Psoas muscle (tissue), 8 donors: ENCODE results near the gene SLC27A1. TPM values are rescaled to one million over a fixed set of nuclear protein-coding genes. Genes with fewer than 3 reads are reported as not detected.

Experiments used
- ATAC-seq, 4 donors: fragments of 200-7000 bp; cut with Tn5 transposase; one replicate each; pipeline ENCODE4 v1.9.1; 2020; ENCODE audit warnings: moderate library complexity in 3 of 4, mild to moderate bottlenecking in 2 of 4
- DNase-seq, 2 donors: peaks; one replicate each; pipeline ENCODE4 v3.0.0-alpha.2; 2020
- H3K27ac ChIP-seq: fragments of 200-600 bp; one replicate; pipeline ENCODE4 v1.8.0; 2022
- H3K27me3 ChIP-seq, 3 donors: fragments of 200-600 bp in 1 of 3; one replicate each; pipeline versions ENCODE4 v1.6.1 to v1.8.0; 2013 to 2022; ENCODE audit warnings: low read length in 2 of 3, mild to moderate bottlenecking in 2 of 3, moderate library complexity in 1 of 3; ENCODE audit not compliant: insufficient read depth in 3 of 3
- H3K36me3 ChIP-seq, 2 donors: fragments of 200-600 bp in 1 of 2; one replicate each; pipeline versions ENCODE4 v1.6.1 to v1.8.0; 2013 to 2022; ENCODE audit warnings: low read depth in 1 of 2, mild to moderate bottlenecking in 1 of 2, moderate library complexity in 1 of 2; ENCODE audit not compliant: insufficient read depth in 1 of 2
- H3K4me1 ChIP-seq: fragments of 200-600 bp; one replicate; pipeline ENCODE4 v1.8.0; 2022
- H3K4me3 ChIP-seq: fragments of 200-600 bp; one replicate; pipeline ENCODE4 v1.8.0; 2022; ENCODE audit warnings: mild to moderate bottlenecking
- H3K9me3 ChIP-seq: fragments of 200-600 bp; one replicate; pipeline ENCODE4 v1.8.0; 2022
- CTCF ChIP-seq: fragments of 200-600 bp; IDR thresholded peaks from one replicate; pipeline ENCODE4 v1.8.0; 2022; ENCODE audit warnings: antibody characterized with exemption
- WGBS, 3 donors: extraction: QIAGEN DNeasy Blood & Tissue Kit; methylation state at CpG; one replicate each; pipeline versions ENCODE4 v1.1.6 to v1.1.7; 2013; 5-methylcytosine and 5-hydroxymethylcytosine counted together
- intact Hi-C, 2 donors: fragments of 100-400 bp; cut with DNase I; formaldehyde crosslinking; loops; one replicate each; pipeline versions ENCODE4 v1.11.0 to v1.14.2; 2022
- polyA plus RNA-seq, 3 donors: library from polyadenylated mRNA; stranded (reverse); fragments of 200-250 nt; gene quantifications; one replicate each; pipeline ENCODE4 v1.2.3, GENCODE V29; 2013
- total RNA-seq, 4 donors: library from RNA; stranded (reverse); fragmentation: NEBNext Ultra II Directional in 2 of 4; extraction: Animal tissue kit (Norgen Biotek cat#: 25700) in 2 of 4; gene quantifications; one replicate each; pipeline versions ENCODE4 v1.2.1 to v1.2.4, GENCODE V29; 2021 to 2023
- donor health status: healthy with polysubstance abuse.
- donor health status: DM: no; HTN: no; CAD: no; lungs with moderate emphysema.
- donor health status: Bipolar disorder and iron deficiency.
- donor health status: healthy.
- donor health status: DM: yes; HTN: yes; CAD: no.
- donor health status: DM: no; HTN: no; CAD: no.
- donor health status: DM: no; HTN: no; CAD: no.
- donor health status: DM: yes; HTN: yes; CAD: no.

Gene SLC27A1
- total and polyA plus RNA-seq, 7 donors: 11.8 to 40.1 (median 25.5) TPM

- intact Hi-C loops: no loop called here
- no peak overlapping the region for H3K4me3 ChIP-seq
- H3K27ac ChIP-seq: no peak overlapping the region
- TF ChIP-seq CTCF: no peak
- ATAC-seq: no peak
- peaks cover 0 to 7% (median 1%) of the 10 kb centered on the region in 3 donors for H3K27me3 ChIP-seq
- no peaks in the 10 kb centered on the region for H3K9me3 ChIP-seq
- H3K4me1 ChIP-seq: no peaks in the 10 kb centered on the region
- WGBS, 3 donors: 75 to 84% (median 79%) methylated on average over 7 of the region's 7 CpGs
- no peak for DNase-seq
- H3K36me3 ChIP-seq: no peaks in the 10 kb centered on the region
These were observed 33.5 kb upstream of the SLC27A1 start for GRCh38 chr19:17436874-17437267.

- intact Hi-C loops: no loop called here
- DNase-seq (no peak), ATAC-seq (peak in 3 of 4 donors; percentile 51 to 71 (median 61))
- H3K4me1 ChIP-seq: no peaks in the 10 kb centered on the region
- peak; percentile 24 for TF ChIP-seq CTCF
- peaks cover 0 to 14% (median 1%) of the 10 kb centered on the region in 3 donors for H3K27me3 ChIP-seq
- no peaks in the 10 kb centered on the region for H3K9me3 ChIP-seq
- no peak overlapping the region for H3K27ac ChIP-seq
- WGBS, 3 donors: 28 to 35% (median 31%) methylated on average over 8 of the region's 8 CpGs
- no peak overlapping the region for H3K4me3 ChIP-seq
- H3K36me3 ChIP-seq: no peaks in the 10 kb centered on the region
These were observed 28.9 kb upstream of the SLC27A1 start for GRCh38 chr19:17441241-17442021.

- WGBS, 3 donors: 96 to 100% (median 97%) methylated on average over 1 of the region's 1 CpG
- TF ChIP-seq CTCF: no peak
- Histone ChIP-seq H3K4me3 (no peak overlapping the region), H3K4me1 (no peaks in the 10 kb centered on the region), H3K9me3 (no peaks in the 10 kb centered on the region), H3K27me3 (peaks cover 0 to 31% (median 6%) of the 10 kb centered on the region in 3 donors), H3K27ac (no peak overlapping the region), H3K36me3 (no peaks in the 10 kb centered on the region)
- intact Hi-C loops: no loop called here
- no peak for ATAC-seq
- no peak for DNase-seq
These were observed 24.7 kb upstream of the SLC27A1 start for GRCh38 chr19:17445526-17446165.

GRCh38 chr19:17447704-17448130 lies 22.6 kb upstream of the SLC27A1 start:
- 30 to 59% (median 40%) methylated on average over 3 to 5 of the region's 5 CpGs for WGBS, 3 donors
- DNase-seq (no peak), ATAC-seq (no peak)
- H3K4me3 ChIP-seq: peak overlapping the region; percentile 53
- TF ChIP-seq CTCF: no peak
- H3K27me3 ChIP-seq: peaks cover 0 to 42% (median 9%) of the 10 kb centered on the region in 3 donors
- intact Hi-C loops: no loop called here
- H3K4me1 ChIP-seq: no peaks in the 10 kb centered on the region
- H3K36me3 ChIP-seq: no peaks in the 10 kb centered on the region
- H3K27ac ChIP-seq: no peak overlapping the region
- H3K9me3 ChIP-seq: no peaks in the 10 kb centered on the region
